ENCODE data around the gene CDK16.

DNA sequence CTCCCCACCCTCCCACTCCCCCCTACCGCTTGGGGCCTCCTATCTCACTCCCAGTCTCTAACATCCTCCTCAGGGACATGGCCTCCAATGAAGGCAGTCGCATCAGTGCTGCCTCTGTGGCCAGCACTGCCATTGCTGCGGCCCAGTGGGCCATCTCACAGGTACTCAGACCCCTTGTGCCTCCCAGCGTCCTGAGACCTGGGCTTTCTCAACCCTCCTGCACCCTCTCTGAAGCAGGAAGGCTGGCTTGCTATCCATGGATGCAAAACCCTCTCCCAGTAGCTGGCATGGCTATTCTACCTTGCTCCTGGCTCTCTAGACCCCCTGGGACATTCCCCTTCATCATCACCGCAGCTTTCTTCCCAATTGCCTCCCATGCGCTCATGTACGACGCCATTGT is 38.1 kb upstream of the CDK16 start:
- no peak for TF ChIP-seq CTCF (IDR thresholded peaks at IDR 0.05; ENCODE audit: insufficient read depth, low read length)
- TF ChIP-seq POLR2AphosphoS5 (IDR thresholded peaks at IDR 0.05; ENCODE audit: low read depth), result no peak
- TF ChIP-seq, protein P1, sequence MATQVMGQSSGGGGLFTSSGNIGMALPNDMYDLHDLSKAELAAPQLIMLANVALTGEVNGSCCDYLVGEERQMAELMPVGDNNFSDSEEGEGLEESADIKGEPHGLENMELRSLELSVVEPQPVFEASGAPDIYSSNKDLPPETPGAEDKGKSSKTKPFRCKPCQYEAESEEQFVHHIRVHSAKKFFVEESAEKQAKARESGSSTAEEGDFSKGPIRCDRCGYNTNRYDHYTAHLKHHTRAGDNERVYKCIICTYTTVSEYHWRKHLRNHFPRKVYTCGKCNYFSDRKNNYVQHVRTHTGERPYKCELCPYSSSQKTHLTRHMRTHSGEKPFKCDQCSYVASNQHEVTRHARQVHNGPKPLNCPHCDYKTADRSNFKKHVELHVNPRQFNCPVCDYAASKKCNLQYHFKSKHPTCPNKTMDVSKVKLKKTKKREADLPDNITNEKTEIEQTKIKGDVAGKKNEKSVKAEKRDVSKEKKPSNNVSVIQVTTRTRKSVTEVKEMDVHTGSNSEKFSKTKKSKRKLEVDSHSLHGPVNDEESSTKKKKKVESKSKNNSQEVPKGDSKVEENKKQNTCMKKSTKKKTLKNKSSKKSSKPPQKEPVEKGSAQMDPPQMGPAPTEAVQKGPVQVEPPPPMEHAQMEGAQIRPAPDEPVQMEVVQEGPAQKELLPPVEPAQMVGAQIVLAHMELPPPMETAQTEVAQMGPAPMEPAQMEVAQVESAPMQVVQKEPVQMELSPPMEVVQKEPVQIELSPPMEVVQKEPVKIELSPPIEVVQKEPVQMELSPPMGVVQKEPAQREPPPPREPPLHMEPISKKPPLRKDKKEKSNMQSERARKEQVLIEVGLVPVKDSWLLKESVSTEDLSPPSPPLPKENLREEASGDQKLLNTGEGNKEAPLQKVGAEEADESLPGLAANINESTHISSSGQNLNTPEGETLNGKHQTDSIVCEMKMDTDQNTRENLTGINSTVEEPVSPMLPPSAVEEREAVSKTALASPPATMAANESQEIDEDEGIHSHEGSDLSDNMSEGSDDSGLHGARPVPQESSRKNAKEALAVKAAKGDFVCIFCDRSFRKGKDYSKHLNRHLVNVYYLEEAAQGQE (IDR thresholded peaks at IDR 0.05; ENCODE audit: insufficient replicate concordance, low read depth), result no peak
